Spinal cord (tissue), 10 donors: Measurements from ENCODE around the gene MPHOSPH10. TPM values are rescaled to one million over a fixed set of nuclear protein-coding genes. Genes with fewer than 3 reads are reported as not detected.
A peak's percentile ranks its signal among the peaks of the same experiment; 100 is the strongest.
"Not testable (repeated sequence)": the region's sequence is repeated elsewhere in the genome, so short reads cannot be mapped to it uniquely, and the experiment has no call there.

Experiments used
- DNase-seq, 6 donors: peaks; one replicate each; pipeline versions ENCODE4 v3.0.0 to v3.0.0-alpha.2; 2013 to 2015; ENCODE audit warnings: low spot score in 6 of 6, low read depth in 4 of 6
- H3K27ac ChIP-seq: one replicate; pipeline ENCODE4 v1.5.1; 2013; ENCODE audit warnings: low read depth, low read length, control low read depth
- H3K27me3 ChIP-seq: one replicate; pipeline ENCODE4 v1.6.1; 2013; ENCODE audit warnings: low read length; ENCODE audit not compliant: control insufficient read depth, insufficient read depth
- H3K36me3 ChIP-seq: one replicate; pipeline ENCODE4 v1.6.1; 2013; ENCODE audit warnings: low read length; ENCODE audit not compliant: control insufficient read depth, insufficient read depth
- H3K4me1 ChIP-seq: one replicate; pipeline ENCODE4 v1.6.1; 2013; ENCODE audit warnings: low read length; ENCODE audit not compliant: control insufficient read depth, insufficient read depth
- H3K4me3 ChIP-seq: one replicate; pipeline ENCODE4 v1.5.1; 2013; ENCODE audit warnings: low read depth, low read length, control low read depth
- H3K9me3 ChIP-seq: one replicate; pipeline ENCODE4 v1.6.1; 2013; ENCODE audit warnings: low read length; ENCODE audit not compliant: control insufficient read depth, insufficient read depth
- WGBS: methylation state at CpG from one replicate; pipeline ENCODE4 v1.1.5; 2013; ENCODE audit warnings: missing lambda C conversion rate; ENCODE audit not compliant: insufficient coverage; 5-methylcytosine and 5-hydroxymethylcytosine counted together
- polyA plus RNA-seq, 2 donors: library from polyadenylated mRNA; unstranded; fragments of 120-200 nt; gene quantifications; one replicate each; pipeline ENCODE4 v1.2.1, GENCODE V29; 2013; ENCODE audit not compliant: insufficient read length in 2 of 2
- total RNA-seq, 2 donors: library from RNA; depleted of rRNA in 1 of 2; stranded (reverse); fragments of 120-200 nt in 1 of 2; fragments of >200 nt in 1 of 2; gene quantifications; one replicate each; pipeline versions ENCODE4 v1.2.3 to v1.2.4, GENCODE V29; 2013 to 2014
- donor health status: healthy.

The MPHOSPH10 gene
- total and polyA plus RNA-seq, 4 donors, result 19.5 to 37.7 (median 28.2) TPM

GRCh38 chr2:71120195-71120594, 10.2 kb upstream of the MPHOSPH10 start:
- Histone ChIP-seq H3K36me3 (peaks cover 13% of the 10 kb centered on the region), H3K27ac (no peak overlapping the region), H3K27me3 (no peaks in the 10 kb centered on the region), H3K4me3 (no peak overlapping the region), H3K4me1 (no peaks in the 10 kb centered on the region), H3K9me3 (no peaks in the 10 kb centered on the region)
- 88% methylated on average over 6 of the region's 6 CpGs for WGBS
- no peak for DNase-seq

GRCh38 chr2:71121479-71121878, 9.0 kb upstream of the MPHOSPH10 start:
- WGBS, result no CpG with 5 or more reads among the region's 1 CpG
- Histone ChIP-seq H3K27me3 (no peaks in the 10 kb centered on the region), H3K36me3 (peaks cover 8% of the 10 kb centered on the region), H3K4me1 (no peaks in the 10 kb centered on the region), H3K9me3 (no peaks in the 10 kb centered on the region), H3K27ac (no peak overlapping the region), H3K4me3 (no peak overlapping the region)
- DNase-seq, result no peak

GRCh38 chr2:71122387-71123298, 7.8 kb upstream of the MPHOSPH10 start:
- no peaks in the 10 kb centered on the region for H3K9me3 ChIP-seq
- DNase-seq, result no peak
- H3K4me3 ChIP-seq, result no peak overlapping the region
- no peaks in the 10 kb centered on the region for H3K4me1 ChIP-seq
- H3K27me3 ChIP-seq, result no peaks in the 10 kb centered on the region
- WGBS, result 93% methylated on average over 3 of the region's 7 CpGs
- no peak overlapping the region for H3K27ac ChIP-seq
- H3K36me3 ChIP-seq, result peaks cover 6% of the 10 kb centered on the region

GRCh38 chr2:71125506-71126294, 4.7 kb upstream of the MPHOSPH10 start:
- no peak for DNase-seq
- Histone ChIP-seq H3K36me3 (no peaks in the 10 kb centered on the region), H3K4me3 (no peak overlapping the region), H3K27me3 (no peaks in the 10 kb centered on the region), H3K27ac (no peak overlapping the region), H3K9me3 (no peaks in the 10 kb centered on the region), H3K4me1 (peaks cover 6% of the 10 kb centered on the region)
- WGBS, result 93% methylated on average over 3 of the region's 7 CpGs

- DNase-seq, result no peak
- no peak overlapping the region for H3K27ac ChIP-seq
These were observed 3.5 kb upstream of the MPHOSPH10 start for GRCh38 chr2:71126957-71127356.

GRCh38 chr2:71129114-71129901, 1.1 kb upstream of the MPHOSPH10 start:
- H3K4me1 ChIP-seq, result peaks cover 9% of the 10 kb centered on the region
- peak in 2 of 6 donors; percentile 1 to 8 for DNase-seq

More at GRCh38 chr2:71126957-71127356, 3.5 kb upstream of the MPHOSPH10 start:
- no peaks in the 10 kb centered on the region for H3K36me3 ChIP-seq
- peaks cover 9% of the 10 kb centered on the region for H3K4me1 ChIP-seq
- no peaks in the 10 kb centered on the region for H3K9me3 ChIP-seq
- H3K4me3 ChIP-seq, result no peak overlapping the region
- H3K27me3 ChIP-seq, result no peaks in the 10 kb centered on the region
- no CpG with 5 or more reads among the region's 3 CpGs for WGBS

GRCh38 chr2:71129902-71130151, 607 bp upstream of the MPHOSPH10 start:
- WGBS, result 0% methylated on average over 17 of the region's 17 CpGs
- Histone ChIP-seq H3K4me3 (peak overlapping the region; percentile 98), H3K36me3 (peaks cover 2% of the 10 kb centered on the region), H3K27ac (peak overlapping the region; percentile 98), H3K27me3 (no peaks in the 10 kb centered on the region), H3K4me1 (peaks cover 9% of the 10 kb centered on the region), H3K9me3 (no peaks in the 10 kb centered on the region)
- DNase-seq, result peak in 1 of 6 donors; percentile 70

More at GRCh38 chr2:71129114-71129901, 1.1 kb upstream of the MPHOSPH10 start:
- WGBS, result under 1% methylated on average over 10 of the region's 18 CpGs
- H3K27ac ChIP-seq, result peak overlapping the region; percentile 98
- H3K4me3 ChIP-seq, result peak overlapping the region; percentile 98
- H3K27me3 ChIP-seq, result no peaks in the 10 kb centered on the region
- no peaks in the 10 kb centered on the region for H3K36me3 ChIP-seq
- no peaks in the 10 kb centered on the region for H3K9me3 ChIP-seq

GRCh38 chr2:71130905-71131244, 441 bp downstream of the MPHOSPH10 start:
- H3K4me1 ChIP-seq, result peaks cover 9% of the 10 kb centered on the region
- WGBS, result 0% methylated on average over 1 of the region's 4 CpGs
- H3K4me3 ChIP-seq, result peak overlapping the region; percentile 98
- no peaks in the 10 kb centered on the region for H3K9me3 ChIP-seq
- H3K36me3 ChIP-seq, result peaks cover 9% of the 10 kb centered on the region
- no peak overlapping the region for H3K27ac ChIP-seq
- peak in 1 of 6 donors; percentile 19 for DNase-seq
- H3K27me3 ChIP-seq, result no peaks in the 10 kb centered on the region

- H3K4me1 ChIP-seq, DNase-seq, H3K27ac ChIP-seq, H3K27me3 ChIP-seq, H3K9me3 ChIP-seq: not testable (repeated sequence)
- peaks cover 13% of the 10 kb centered on the region for H3K36me3 ChIP-seq
- 73% methylated on average over 3 of the region's 7 CpGs for WGBS
- peak overlapping the region; percentile 98 for H3K4me3 ChIP-seq
These were observed 1.1 kb downstream of the MPHOSPH10 start for GRCh38 chr2:71131387-71132166.
